IPS-NIHi7 (cell line): ENCODE measurements around the gene PDE4D.
A peak's percentile ranks its signal among the peaks of the same experiment; 100 is the strongest.

ENCODE experiments used
- DNase-seq: peaks from one replicate; pipeline ENCODE4 v3.0.0; 2012; ENCODE audit warnings: mixed read lengths; ENCODE audit errors: extremely low spot score

Gene PDE4D

DNA sequence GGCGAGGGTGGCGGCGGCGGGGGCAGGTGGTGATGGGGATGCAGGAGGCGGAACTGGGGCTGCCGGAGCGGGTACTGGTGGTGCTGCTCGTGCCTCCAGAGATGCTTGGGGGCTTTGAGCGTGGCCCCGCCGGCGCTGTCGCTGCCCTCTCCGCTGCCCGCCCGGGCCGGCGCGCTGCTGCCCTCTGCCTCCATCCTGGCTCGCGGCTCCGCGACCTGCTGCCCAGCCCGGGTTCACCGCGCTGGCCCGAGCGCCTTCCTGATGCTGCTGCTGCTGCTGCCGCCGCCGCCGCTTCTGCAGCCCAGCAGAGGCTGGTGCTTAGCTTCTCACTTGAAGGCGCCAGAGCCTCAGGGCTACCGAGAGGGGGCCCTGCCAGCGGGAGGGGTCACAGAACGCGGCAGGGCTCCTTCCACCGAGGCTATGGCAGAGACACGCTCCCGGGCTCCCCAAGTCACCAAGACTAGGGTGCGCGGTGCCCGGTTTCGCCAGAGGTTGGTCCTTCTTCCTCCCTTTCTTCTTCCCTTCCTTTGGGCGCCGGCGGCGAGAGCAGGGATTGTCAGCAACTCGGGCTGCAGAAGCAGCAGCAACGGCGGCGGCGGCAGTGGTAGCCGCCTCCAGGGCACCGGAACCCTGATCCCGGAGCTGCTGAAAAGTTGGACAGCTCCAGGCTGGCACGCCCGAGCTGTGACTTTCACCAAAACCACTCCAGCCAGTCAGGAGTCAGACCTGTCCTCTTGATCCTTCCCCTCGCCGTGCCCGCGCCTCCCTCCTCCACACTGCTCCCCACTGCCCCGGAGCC lies at the start of gene PDE4D:
TSS of gene PDE4D (minus strand) at position 298 of the 799 bp plus-strand sequence.
- DNase-seq = peak; percentile 91

DNA sequence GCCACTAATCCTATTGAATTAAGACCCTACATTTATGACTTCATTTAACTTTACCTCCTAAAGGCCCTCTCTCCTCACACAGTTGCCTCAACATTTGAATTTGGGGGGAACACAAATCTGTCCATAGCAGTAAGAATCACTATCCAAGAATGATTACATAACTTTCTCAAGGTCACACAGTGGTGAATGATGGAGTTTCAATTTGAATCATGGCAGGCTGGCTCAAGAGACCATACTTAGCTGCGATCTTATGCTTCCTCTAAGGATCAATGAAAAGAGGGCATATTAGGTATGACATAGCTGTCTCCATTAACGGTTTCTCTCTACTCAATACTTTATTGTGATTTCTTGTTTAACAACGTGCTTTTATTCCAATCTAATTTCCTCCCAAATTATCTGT lies 44.1 kb upstream of the PDE4D start:
- DNase-seq = no peak

- DNase-seq = no peak
Observed at GRCh38 chr5:59923465-59923864, 29.9 kb upstream of the PDE4D start.

DNA sequence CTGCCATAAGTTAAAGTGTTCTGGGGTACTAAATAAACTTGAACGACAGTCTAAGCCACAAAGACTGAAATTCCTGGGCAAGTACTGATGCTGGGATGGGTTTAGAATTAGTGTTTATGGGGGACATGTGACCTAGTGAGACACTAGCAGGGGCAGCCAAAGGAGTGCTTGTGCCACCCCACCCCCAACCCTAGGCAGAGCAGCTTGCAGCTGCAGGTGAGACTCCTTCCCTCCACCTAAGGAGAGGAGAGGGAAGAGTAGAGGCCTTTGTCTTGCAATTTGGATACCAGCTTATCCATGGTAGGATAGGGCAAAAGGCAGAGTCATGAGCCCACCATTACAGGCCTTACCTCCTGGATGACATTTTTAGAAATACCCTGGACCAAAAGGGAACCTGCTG lies 28.7 kb upstream of the PDE4D start:
- DNase-seq = no peak

GRCh38 chr5:59921816-59922215 lies 28.3 kb upstream of the PDE4D start:
- no peak for DNase-seq

GRCh38 chr5:59919484-59919883 lies 26.0 kb upstream of the PDE4D start:
- no peak for DNase-seq

DNA sequence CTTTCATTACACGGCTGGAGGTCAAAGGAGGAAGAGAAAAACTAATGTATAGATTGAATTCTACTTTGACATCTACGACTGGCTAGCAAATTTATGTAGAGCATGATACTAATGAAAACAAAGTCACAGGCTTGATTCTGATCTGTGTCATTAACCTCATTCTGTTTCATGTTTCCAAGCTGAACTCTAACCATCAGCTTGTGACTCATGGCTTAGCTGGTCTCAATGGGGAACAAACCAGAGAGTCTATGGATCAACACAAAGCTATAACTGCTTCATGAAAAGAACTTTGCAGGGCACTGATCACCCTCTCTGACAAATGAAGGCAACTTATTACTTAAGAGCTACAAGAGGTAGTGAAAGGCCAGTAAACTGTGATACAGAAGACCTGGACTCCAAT lies 23.6 kb upstream of the PDE4D start:
- DNase-seq = no peak

DNA sequence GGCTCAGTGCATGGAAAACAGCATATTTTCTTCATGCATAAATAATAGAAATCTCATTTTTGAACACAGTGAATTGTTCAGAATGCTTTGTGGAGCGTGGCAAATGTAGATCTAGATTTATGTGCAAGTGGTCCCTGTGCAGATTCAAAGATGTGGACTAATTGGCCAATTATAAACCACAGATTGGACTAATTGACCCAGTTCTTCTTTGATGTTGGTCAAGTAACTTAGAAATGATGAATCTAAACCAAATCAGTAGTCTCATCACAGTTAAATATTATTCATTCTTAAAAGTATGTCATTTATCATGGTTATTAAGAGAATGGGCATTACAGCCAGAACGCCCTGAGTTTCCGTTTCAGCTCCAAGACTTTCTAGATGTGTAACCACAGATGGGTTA lies 11.7 kb upstream of the PDE4D start:
- no peak for DNase-seq

- no peak for DNase-seq
Observed at GRCh38 chr5:59897075-59897474, 3.5 kb upstream of the PDE4D start.

- peak; percentile 18 for DNase-seq
Observed at GRCh38 chr5:59891962-59892643, 1.4 kb downstream of the PDE4D start.

- no peak for DNase-seq
Observed at GRCh38 chr5:59887274-59887673, 6.3 kb downstream of the PDE4D start.

DNA sequence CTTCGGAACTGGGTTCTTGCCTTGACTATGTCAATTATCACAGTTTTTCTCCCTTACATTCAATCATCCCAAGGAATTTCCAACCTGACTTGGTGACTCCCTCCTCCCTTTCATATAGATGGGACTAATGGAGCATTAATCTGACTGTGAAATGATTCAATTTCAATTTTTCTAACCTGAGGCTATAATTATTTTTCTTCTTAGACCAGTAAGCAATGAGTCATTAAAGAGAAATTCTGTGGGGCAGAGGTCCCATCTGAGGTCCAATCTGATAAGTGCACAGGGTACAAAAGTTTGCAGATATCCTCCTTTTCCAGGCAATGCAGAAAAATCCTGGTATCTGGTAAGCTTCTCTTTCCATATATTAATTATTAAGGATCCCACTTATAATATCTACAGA lies 18.9 kb downstream of the PDE4D start:
- no peak for DNase-seq

DNA sequence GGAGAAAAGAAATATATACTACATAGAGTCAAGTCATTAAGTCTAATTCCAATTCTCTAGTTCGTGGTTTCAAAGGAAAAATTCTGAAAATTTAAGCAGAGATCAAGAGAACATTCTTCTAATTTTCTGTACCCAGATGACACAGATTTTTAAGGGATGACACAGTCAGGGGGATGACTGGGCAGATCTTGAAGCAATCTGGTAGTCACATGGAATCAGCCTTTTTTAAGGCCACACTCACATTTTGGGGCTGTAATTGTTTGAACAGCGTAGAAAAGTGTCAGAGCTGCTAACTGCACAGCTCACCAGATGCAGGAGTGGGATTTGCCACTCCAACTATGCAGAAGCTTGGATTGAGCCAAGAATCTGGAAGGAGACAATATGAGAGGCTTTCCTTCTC lies 20.4 kb downstream of the PDE4D start:
- DNase-seq = no peak

DNA sequence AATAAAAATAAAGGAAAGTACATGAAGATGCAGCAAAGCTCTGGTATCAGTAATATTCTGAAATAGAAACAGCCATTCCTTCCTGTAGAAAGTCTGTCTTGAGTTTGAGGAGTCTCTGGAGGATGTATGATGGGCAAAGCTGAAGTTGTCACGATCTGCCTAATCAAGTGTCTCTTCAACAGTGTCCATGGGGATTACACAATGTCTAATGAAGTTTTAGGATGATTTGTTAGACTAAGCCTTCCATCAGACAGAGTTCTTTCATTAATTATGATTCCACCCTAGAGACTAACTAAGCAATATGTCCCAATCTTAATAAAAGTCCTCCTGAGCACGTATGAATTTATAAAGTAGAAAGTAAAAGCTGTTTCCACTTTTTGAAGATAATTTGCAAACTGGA lies 26.9 kb downstream of the PDE4D start:
- DNase-seq = no peak

DNA sequence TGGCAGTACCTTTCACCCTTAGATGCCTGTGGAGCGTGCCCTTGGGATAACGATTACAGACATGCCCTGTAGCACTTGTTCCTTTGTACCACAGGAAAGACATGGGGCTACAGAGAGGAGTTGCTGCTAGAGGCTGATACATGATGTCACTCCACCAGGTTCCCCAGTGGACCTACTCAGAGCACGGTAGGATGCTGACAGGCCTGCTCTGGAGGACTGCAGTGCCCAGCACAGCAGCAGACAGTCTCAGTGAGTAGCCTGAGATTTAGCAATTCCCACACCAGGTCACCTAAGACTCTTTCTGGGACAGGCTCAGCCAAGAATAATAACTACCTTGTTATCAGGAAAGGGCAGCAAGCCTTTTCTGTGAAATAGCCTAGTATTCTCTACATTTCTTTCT lies 28.8 kb downstream of the PDE4D start:
- DNase-seq = no peak

- DNase-seq = no peak
Observed at GRCh38 chr5:59863777-59864176, 29.7 kb downstream of the PDE4D start.

DNA sequence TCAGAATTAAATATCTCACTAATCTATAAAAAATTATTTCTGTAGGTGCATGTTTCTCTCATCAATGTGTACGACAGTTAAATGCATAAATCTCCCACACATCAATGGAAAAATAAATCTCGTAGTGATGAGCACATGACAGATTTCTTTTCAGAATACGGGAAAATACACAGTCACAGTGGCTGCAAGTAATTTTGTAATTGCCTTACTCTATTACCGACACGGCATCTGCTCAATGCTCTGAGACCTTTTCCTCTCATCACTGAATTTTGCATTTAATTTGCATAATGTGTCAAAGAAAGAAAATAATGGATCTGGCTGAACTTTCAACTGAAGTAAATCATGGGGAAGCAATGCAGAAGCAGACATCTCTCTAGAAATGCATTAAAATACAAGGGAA lies 37.2 kb downstream of the PDE4D start:
- no peak for DNase-seq

DNA sequence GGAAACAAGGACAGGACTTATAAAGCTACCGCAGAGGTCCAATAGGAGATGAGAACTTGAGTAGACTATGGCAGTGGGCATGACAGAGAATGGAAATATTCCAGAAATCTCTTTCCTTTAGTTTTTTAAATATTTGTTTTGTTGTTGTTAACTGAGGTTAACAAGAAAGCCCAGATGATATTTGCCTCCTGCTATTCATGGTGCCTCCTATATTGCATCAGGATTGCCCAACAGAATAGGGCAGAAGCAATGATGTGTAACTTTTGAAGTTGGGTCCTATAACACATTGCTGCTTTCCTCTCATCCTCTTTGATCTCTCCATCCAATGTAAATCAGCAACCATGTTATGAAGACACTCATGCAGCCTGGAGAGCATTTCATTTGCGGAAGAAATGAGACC lies 42.8 kb downstream of the PDE4D start:
- no peak for DNase-seq

- no peak for DNase-seq
Observed at GRCh38 chr5:59847586-59847985, 45.9 kb downstream of the PDE4D start.

DNA sequence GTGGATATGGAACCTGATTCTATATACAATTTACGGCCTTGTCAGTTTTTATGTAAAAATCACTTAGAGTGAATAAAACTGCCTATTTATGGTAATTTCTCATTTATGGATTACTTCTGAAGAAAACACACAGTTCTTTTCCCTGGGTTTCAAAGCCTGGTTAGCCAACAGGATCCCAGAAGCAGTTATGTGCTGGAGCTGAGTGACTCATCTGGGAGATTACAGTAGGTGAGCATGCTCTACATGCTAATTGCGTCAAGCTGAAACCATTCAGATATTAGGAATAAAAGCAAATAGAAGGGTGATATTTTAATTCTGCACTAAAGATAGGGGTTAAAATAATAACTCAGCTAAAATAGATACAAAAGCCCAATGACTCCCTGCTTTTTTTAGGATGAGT lies 47.8 kb downstream of the PDE4D start:
- DNase-seq = no peak

DNA sequence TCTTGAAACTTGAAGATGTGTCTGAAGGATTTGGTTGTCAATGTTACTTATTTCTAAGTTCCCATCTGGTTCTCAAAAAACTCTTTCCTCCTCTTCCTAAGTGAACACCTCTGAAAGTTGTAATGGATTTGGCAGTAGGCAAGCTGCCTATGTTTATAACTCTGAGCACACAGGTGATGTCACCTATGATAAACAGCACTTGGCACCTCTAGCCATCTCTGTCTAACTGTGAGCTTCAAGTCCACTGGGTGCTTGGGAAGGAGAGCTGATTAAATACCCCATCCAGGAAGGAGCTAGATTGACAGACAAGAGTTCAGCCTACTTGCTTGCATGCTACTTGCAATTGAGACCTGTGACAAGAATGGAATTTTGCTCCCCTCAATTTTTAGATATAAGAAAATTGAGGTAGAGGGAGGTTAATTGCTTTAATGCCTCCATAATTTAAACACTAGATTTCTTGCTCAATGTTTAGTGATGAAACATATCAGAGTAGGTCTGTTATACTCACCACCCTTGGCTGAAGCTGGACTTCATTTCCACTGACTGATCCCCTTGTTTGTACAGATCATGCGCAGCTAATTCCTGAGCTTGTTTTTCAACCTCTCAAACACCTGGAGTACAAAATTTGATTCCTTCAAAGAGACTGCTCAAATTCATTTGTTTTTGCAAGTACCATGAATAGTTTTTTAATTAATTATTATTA lies 49.9 kb downstream of the PDE4D start:
- DNase-seq = no peak

- DNase-seq = no peak
Observed at GRCh38 chr5:59842999-59843398, 50.5 kb downstream of the PDE4D start.

GRCh38 chr5:59840200-59840601 lies 53.3 kb downstream of the PDE4D start:
- peak; percentile 17 for DNase-seq
